ENCODE data around the gene SMG6. TPM values are rescaled to one million over a fixed set of nuclear protein-coding genes. Genes with fewer than 3 reads are reported as not detected.

Gene SMG6
- total and polyA plus RNA-seq, 2 of the 4 experiments (the other 2 are of a cell fraction): 16.3 to 30.3 TPM

GRCh38 chr17:2044263-2044894 lies 259.2 kb downstream of the SMG6 start (continued):
- no peak for TF ChIP-seq NFE2L2 (IDR thresholded peaks at IDR 0.05; ENCODE audit: low read depth, low read length)

GRCh38 chr17:2043785-2044184 lies 259.8 kb downstream of the SMG6 start:
- no peak overlapping the region for H3K9ac ChIP-seq (ENCODE audit: low read depth, low read length)
- POLR2A ChIA-PET (ENCODE audit: unreplicated experiment): no interaction called here
- peak; percentile 80 for DNase-seq
- TF ChIP-seq CTCF (conservative IDR thresholded peaks at IDR 0.05; ENCODE audit: low read depth, low read length) (no peak), RAD21 (IDR thresholded peaks at IDR 0.05; ENCODE audit: low read length) (no peak), SMC3 (IDR thresholded peaks at IDR 0.05; ENCODE audit: low read depth, low read length) (no peak), USF2 (IDR thresholded peaks at IDR 0.05; ENCODE audit: low read depth, low read length) (no peak), CHD1 (IDR thresholded peaks at IDR 0.05; ENCODE audit: low read depth, low read length) (no peak), FOS (IDR thresholded peaks at IDR 0.05; ENCODE audit: low read depth, low read length) (no peak), ELK1 (IDR thresholded peaks at IDR 0.05; ENCODE audit: borderline replicate concordance, low read depth, low read length) (no peak), RCOR1 (IDR thresholded peaks at IDR 0.05; ENCODE audit: insufficient replicate concordance, low read length) (no peak), NFE2L2 (IDR thresholded peaks at IDR 0.05; ENCODE audit: low read depth, low read length) (no peak), MAFK (IDR thresholded peaks at IDR 0.05; ENCODE audit: low read depth, low read length) (no peak), RFX5 (IDR thresholded peaks at IDR 0.05; ENCODE audit: low read depth, low read length) (no peak), CEBPB (IDR thresholded peaks at IDR 0.05; ENCODE audit: low read depth, low read length) (no peak)

More at GRCh38 chr17:2043785-2044184, 259.8 kb downstream of the SMG6 start:
- in situ Hi-C loops (cut with MboI; ENCODE audit: low sequenced_read_pairs): loop anchor here (25.0 kb wide), 1 partner anchor 331 kb away; the partner anchor contains the start of genes TLCD2 and WDR81
- peak; percentile 18 for ATAC-seq (ENCODE audit: low read depth)
- peak overlapping the region; percentile 42; the same call in 1 of the 2 replicates for H4K5ac ChIP-seq (ENCODE audit: low read depth, low read length)
- H2BK120ac ChIP-seq (ENCODE audit: low read depth, low read length): peak overlapping the region; percentile 6; the same call in 1 of the 2 replicates
- CTCF ChIA-PET: interaction anchor here (0.6 to 0.7 kb wide), 2 partner anchors 162 to 239 kb away, joined by 4 to 5 read pairs; no protein-coding TSS in a partner anchor
- H3K4me3 ChIP-seq (ENCODE audit: insufficient read depth, low read depth, low read length): no peak overlapping the region
- peak overlapping the region; percentile 16 for H3K4me2 ChIP-seq (ENCODE audit: low read depth, low read length)
- H3K4ac ChIP-seq (ENCODE audit: low read depth, low read length): peak overlapping the region; percentile 8
- peaks cover 22% of the 10 kb centered on the region for H3K36me3 ChIP-seq (ENCODE audit: control insufficient read depth, insufficient read depth, low read length)
- H3K23ac ChIP-seq (ENCODE audit: low read depth, low read length): peak overlapping the region; percentile 26; the same call in 1 of the 2 replicates
- no CpG with 5 or more reads among the region's 6 CpGs for WGBS, 2 experiments (ENCODE audit: extremely low coverage in 2 of 2, insufficient read length in 1 of 2)
- peak overlapping the region; percentile 47; the same call in 1 of the 3 replicates for H2BK15ac ChIP-seq (ENCODE audit: low read depth, low read length)
- intact Hi-C loops (cut with micrococcal nuclease): loop anchor here (5.0 kb wide), 1 partner anchor 326 kb away; no protein-coding TSS in a partner anchor
- peaks cover 24% of the 10 kb centered on the region for H3K4me1 ChIP-seq (ENCODE audit: control insufficient read depth, insufficient read depth, low read length)
- peak overlapping the region; percentile 38; the same call in 1 of the 2 replicates for H3K18ac ChIP-seq (ENCODE audit: low read depth, low read length)
- H4K91ac ChIP-seq (ENCODE audit: insufficient read depth, low read depth, low read length): peak overlapping the region; percentile 71
- no peaks in the 10 kb centered on the region for H3K9me3 ChIP-seq (ENCODE audit: control insufficient read depth, insufficient read depth, low read length)
- H3K56ac ChIP-seq (ENCODE audit: extremely low read depth, insufficient read depth, low read length): no peak overlapping the region
- peak overlapping the region; percentile 31 for H2AK9ac ChIP-seq (replicated peaks; ENCODE audit: low read depth, low read length, poor library complexity)
- peak overlapping the region; percentile 2; the same call in 1 of the 2 replicates for H2BK20ac ChIP-seq (ENCODE audit: low read depth, low read length)
- H3K9me1 ChIP-seq (ENCODE audit: insufficient read depth, low read length): peaks cover 22% of the 10 kb centered on the region
- H4K20me1 ChIP-seq (ENCODE audit: insufficient read depth, low read length): peaks cover 11% of the 10 kb centered on the region; the same call in 1 of the 2 replicates
- H2AK5ac ChIP-seq (ENCODE audit: low read depth, low read length): peak overlapping the region; percentile 71
- no peak overlapping the region for H2AFZ ChIP-seq (replicated peaks; ENCODE audit: low read length, poor library complexity)
- no peak overlapping the region for H3K14ac ChIP-seq (replicated peaks; ENCODE audit: low read depth, low read length)
- peak overlapping the region; percentile 86 for H2BK5ac ChIP-seq (ENCODE audit: low read depth, low read length, poor library complexity, severe bottlenecking)
- dilution Hi-C loops (cut with HindIII; ENCODE audit: low sequenced_read_pairs, unreplicated experiment): no loop called here
- H3K27ac ChIP-seq (ENCODE audit: insufficient read depth, low read length): peak overlapping the region; percentile 31
- peaks cover 22 to 40% of the 10 kb centered on the region in 2 experiments for H3K79me1 ChIP-seq (ENCODE audit: low read depth in 1 of 2, low read length in 2 of 2)
- no peaks in the 10 kb centered on the region for H3K27me3 ChIP-seq (ENCODE audit: control insufficient read depth, insufficient read depth, low read length)
- no TSS peak for BruUV-seq (replicated peaks)
- peak overlapping the region in 1 of 2 experiments; percentile 64; a peak in 2 of 4 replicates for H4K8ac ChIP-seq (ENCODE audit: low read depth in 2 of 2, low read length in 2 of 2)
